GM18951 (cell line): ENCODE data around the gene TRABD2B.

Experiments
- POLR2A ChIP-seq: IDR thresholded peaks from 4 replicates; pipeline ENCODE4 v1.6.1; 2011; ENCODE audit warnings: mild to moderate bottlenecking; ENCODE audit not compliant: insufficient read length, insufficient read depth; ENCODE audit errors: extremely low read depth
- in situ Hi-C: fragments of 300-500 bp; cut with MboI; formaldehyde crosslinking; loops from one replicate; pipeline ENCODE4 v1.12.0; 2022; ENCODE audit warnings: low sequenced_read_pairs, mixed read lengths, inconsistent platforms; ENCODE audit not compliant: unreplicated experiment

The TRABD2B gene

DNA sequence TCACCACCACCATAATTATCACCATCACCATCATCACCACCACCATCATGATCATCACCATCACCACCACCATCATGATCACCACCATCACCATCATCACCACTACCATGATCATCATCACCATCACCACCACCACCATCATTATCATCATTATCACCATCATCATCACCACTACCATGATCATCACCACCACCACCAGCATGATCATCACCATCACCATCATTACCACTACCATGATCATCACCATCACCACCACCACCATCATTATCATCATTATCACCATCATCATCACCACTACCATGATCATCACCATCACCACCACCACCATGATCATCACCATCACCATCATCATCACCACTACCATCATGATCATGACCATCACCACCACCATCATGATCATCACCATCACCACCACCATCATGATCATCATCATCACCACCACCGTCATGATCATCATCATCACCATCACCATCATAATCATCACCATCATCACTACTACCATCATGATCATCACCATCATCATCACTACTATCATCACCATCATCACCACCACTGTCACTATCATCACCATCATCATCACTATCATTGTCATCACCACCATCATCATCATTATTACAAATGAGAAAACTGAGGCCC is 60.2 kb downstream of the TRABD2B start:
- no peak for TF ChIP-seq POLR2A
- in situ Hi-C loops, result no loop called here

DNA sequence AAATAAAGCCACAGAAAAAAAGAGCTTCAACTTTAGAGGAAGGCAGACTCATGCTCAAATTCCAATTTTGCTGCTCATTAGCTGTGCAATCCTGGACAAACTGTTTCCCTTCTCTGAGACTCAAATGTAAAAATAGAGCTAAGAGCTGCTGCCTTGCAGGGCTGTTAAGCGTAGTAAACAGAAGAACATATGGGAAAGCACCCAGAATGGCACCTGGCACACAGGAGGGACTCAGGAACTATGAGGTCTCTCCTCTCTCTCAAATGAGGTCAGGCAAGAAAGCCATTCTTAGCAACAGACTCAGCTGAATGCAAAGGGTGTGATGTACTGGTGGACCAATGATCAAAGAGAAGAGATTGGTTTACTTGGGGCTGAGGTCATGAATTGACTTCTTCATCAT is 61.3 kb downstream of the TRABD2B start:
- TF ChIP-seq POLR2A, result no peak
- in situ Hi-C loops, result no loop called here

DNA sequence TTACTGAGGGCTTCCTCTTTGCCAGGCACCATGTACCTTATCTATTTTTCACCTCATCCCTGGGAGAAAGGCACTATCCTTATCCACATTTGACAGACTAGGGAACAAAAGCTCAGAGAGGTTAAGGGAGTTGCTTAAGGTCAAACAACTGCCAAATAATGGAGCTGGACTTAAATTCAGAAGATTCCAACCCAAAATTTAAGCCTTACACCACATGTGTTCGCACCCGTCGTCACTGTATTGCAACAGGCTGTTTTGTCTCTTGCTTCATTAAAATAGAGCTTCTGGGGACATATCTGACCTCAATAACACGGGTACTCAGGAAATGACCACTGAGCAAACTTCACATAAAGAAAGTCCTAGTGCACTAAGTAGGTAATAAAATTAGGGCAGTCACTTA is 62.0 kb downstream of the TRABD2B start:
- TF ChIP-seq POLR2A, result no peak
- in situ Hi-C loops, result no loop called here

DNA sequence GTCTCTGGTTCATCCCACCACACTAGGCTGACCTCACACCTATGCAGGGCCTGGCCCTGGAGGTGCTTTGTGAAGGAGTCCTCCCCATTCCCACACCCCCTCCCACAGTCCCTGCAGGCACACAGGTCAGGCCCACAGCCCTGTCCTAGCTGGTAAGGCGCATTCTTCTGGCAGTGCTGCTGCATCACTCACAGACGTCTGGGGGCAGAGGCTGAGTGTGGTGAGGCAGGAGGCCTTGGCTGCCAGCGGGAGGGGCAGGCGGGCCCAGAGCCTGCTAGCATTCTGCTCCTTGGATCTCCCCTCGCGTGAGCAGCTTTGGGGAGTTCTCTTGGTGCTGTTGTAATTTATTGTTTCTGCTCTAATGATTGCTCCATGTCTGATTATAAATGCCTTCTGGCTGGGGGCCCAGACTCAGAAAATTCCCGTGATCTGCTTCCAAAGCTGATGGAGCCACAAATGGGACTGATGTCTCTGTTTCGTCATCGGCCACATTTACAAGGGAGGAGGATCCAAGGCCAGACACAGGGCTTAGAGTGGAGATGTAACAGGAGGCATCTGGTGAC is 62.9 kb downstream of the TRABD2B start:
- TF ChIP-seq POLR2A, result no peak
- in situ Hi-C loops, result no loop called here

DNA sequence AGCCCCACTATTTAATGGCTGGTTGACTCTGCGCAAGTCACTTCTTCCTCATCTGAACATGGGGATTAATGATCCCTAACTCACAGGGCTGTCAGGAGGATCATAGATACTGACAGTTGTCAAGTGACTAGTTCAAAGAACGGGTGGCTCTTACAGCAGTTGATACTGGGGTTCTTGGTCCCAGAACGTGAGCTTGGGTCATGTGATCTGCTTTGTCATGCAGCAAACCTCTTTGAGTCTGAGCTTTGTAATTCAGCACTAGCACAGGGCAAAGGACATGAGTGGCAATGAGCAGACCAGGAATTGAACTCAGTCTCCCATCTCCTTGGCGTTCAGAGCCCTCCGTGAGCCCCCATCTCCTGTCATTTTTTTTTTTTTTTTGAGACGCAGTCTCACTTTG is 64.4 kb downstream of the TRABD2B start:
- TF ChIP-seq POLR2A, result no peak
- in situ Hi-C loops, result no loop called here

DNA sequence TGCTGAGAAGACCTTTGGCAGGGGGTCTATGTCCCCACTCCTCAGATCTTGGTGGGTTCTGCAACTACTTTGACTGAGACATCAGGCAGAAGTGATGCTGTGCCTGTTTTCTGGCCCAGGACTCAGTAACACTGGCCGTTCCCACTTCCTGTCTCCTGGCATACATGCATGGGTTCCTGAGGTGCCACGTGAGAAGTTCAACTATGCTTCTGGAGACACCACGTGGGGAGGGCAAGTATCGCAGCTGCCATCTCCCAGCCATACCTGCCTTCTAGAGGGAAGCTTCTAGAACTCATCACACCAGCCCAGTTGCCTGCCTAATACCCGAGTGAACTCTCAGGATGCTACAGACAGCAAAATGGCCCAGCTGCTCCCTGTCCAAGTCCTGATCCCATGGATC is 65.8 kb downstream of the TRABD2B start:
- in situ Hi-C loops, result no loop called here
- TF ChIP-seq POLR2A, result no peak

DNA sequence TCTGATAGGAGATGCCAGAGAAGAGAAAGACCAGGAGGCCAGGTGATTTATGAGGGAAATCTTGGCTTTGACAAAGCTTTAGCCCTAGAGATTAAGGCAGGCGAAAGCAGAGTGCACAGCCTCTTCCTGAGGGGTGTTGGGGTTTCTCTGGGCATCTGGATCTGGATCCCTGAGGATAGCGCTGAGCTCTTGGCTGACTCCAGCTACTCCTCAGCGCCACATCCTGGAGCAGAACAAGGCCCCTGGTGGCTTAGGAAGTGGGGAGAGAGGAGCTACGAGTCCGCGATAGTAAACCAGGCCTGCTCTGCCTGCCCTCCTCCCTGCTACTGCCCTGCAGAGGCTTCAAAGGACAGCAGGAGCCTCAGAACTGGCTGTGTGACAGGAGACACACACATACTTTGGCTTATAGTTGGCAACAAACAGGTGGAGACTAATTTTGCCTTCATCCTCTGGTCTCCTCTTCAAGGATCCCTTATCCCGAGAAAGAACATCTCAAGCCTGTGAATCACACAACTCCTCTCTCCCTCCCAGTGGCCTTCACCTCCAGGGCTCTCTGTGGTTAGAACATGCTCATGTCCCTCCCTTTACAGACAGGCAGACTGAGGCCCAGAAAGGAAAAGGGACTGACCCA is 66.9 kb downstream of the TRABD2B start:
- TF ChIP-seq POLR2A, result no peak
- in situ Hi-C loops, result no loop called here

DNA sequence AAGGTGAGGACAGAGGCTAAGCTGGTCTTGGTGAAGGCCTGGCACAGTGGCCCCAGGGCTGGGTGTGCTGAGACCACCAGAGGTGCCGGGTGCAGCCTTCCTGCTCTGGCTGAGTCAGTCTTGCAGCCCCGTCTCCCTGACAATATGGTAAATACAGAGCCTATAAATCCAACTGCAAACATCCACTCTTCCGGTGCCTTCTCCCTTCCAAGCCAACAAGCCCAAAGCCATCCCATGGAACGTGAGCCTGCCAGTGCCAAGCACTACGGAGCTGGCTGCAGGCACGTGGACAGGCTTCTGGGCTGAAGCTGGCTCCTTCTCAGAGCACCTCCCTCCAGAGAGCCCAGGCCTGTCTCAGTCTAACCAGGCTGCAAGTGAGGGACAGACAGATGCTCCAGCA is 70.0 kb downstream of the TRABD2B start:
- TF ChIP-seq POLR2A, result no peak
- in situ Hi-C loops, result loop anchor here (5.0 kb wide), 1 partner anchor 65 kb away; no protein-coding TSS in a partner anchor

DNA sequence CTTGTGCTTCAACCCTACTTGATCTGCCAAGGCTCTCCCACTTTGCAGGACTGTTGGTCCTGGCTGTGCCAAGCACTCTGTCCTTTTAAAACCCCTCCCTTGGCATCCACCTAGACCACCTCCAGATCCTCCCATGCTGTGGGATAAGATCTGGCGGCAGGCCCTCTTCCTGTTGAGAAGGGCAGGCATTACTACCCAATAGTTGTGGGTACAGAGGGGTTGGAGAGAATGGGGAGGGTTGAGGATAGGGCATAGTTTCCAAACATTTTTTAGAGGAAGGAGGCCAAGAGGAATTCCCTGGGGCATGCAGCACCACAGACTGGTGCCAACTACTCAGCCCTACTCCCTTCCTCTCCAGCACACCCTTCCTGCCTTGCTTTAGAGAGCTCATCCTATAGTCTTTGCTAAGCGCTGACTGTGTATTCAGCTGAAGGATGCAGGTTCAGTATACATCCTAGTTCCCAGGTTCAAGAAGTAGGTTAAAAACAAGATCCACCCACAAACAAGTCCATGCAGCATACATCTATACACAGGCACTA is 70.7 kb downstream of the TRABD2B start:
- in situ Hi-C loops, result loop anchor here (5.0 kb wide), 1 partner anchor 66 kb away; no protein-coding TSS in a partner anchor
- TF ChIP-seq POLR2A, result no peak

DNA sequence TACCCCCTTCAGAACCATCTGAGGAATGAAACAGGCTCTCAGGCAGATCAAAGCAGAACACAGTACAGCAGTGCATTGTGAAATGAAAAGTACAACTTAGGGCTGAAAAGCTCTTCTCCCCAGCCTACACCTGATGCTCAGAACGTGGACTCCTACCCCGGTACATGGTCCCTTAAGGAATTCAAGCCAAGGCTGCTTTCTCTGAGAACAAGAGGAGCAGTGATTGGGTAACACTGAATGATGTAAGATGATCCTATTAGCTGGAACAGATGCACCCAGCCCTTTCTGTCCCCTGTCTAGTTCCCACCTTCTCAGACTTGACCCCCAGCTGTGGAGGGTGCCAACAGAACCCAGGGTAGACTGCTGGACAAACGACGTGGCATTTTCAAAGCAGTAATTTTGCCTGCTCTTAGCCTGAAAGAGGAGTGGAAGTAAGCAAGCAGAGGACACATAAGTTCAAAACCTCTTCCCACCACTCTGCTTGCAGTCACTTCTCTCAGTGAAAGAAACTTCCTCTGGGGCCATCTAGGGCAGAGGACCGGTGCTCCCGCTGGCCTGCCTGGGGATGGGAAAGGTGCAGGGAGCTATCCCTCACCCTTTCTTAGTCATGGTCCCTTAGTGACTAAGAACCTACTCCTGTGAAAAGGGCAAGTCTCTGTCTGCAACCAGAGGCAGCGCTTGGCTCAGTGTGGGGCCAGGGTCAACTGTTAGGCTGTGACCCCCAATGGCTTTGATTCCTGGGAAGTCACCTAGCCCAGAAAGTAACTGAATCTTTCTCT is 72.7 kb downstream of the TRABD2B start:
- TF ChIP-seq POLR2A, result no peak
- in situ Hi-C loops, result loop anchor here (5.0 kb wide), 1 partner anchor 68 kb away; no protein-coding TSS in a partner anchor

DNA sequence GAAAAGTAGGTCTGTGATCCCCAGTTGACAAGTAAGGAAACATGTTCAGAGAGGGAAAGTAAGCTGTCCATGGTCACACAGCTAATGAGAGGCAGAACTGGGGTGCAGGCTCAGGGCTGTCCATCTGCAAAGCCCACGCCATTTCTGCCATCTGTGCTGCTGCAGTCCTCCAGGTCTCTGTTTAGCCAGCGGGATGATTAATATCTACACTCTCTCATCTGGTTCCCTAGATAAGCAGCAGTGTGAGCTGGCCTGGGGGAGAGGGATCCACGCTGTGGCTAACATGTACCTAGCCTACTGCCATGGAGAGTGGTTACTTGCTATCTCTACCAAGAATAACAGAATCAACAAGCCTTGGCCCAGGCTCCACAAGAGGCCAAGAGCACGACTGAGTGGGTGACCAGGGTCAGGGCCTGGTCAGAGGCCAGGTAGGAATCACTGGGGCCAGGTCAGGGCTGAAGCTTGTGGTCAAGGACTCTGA is 75.2 kb downstream of the TRABD2B start:
- TF ChIP-seq POLR2A, result no peak
- in situ Hi-C loops, result no loop called here

DNA sequence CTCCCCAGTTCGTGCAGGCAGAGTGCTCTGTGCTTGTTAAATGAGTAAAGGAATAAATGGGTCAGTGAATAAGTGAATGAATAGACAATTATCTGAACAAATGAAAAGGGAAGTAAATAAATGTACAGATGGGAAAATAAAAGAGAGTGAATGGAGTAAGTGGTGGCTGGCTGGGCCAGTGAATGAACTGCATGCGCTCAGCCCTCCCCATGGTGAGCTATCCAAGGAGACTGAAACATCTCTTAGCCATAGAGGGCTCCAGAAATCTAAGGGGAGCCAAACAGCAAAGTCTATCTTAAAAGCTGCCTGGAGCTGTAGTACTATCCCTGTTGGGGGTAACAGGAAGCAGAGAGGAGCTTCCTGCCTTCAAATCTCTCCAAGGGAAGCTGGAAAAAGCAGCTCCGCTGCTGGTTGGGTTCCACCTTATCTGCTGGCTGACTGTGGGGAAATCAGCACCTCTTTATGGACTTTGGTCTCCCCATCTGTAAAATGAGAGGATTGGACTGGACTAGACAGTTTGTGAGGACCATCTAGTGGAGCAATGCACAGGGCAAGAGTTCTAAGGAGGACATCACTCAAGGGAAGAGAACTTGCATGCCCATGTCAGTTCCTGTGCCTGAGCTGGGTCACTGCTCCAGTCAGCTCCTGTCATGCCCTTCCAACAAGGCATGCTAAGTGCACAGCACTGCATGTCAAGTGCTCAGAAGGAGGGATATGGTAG is 77.9 kb downstream of the TRABD2B start:
- no peak for TF ChIP-seq POLR2A

More for the DNA sequence above, 77.9 kb downstream of the TRABD2B start:
- in situ Hi-C loops, result no loop called here
